DMS53 treated with DMSO at 0.1 percent for 48 hours (cell line): ENCODE results near the gene PDIK1L.

Source experiments
- DNase-seq: peaks from one replicate; lab custom pipeline; 2025; ENCODE audit not compliant: unreplicated experiment; lab: John Stamatoyannopoulos, UW

PDIK1L gene

GRCh38 chr1:26121854-26122773 is 10.5 kb downstream of the PDIK1L start:
- no peak for DNase-seq

GRCh38 chr1:26122988-26123973 is 11.7 kb downstream of the PDIK1L start:
- DNase-seq = no peak

- DNase-seq = no peak
Measured at GRCh38 chr1:26124418-26125331, 13.1 kb downstream of the PDIK1L start.

- no peak for DNase-seq
Measured at GRCh38 chr1:26125382-26125781, 13.8 kb downstream of the PDIK1L start.

GRCh38 chr1:26125946-26126320 is 14.3 kb downstream of the PDIK1L start:
- no peak for DNase-seq

- peak; percentile 65 for DNase-seq
Measured at GRCh38 chr1:26126321-26127084, 14.9 kb downstream of the PDIK1L start.

- no peak for DNase-seq
Measured at GRCh38 chr1:26127235-26128163, 15.9 kb downstream of the PDIK1L start.

- DNase-seq = no peak
Measured at GRCh38 chr1:26129778-26130177, 18.2 kb downstream of the PDIK1L start.

- no peak for DNase-seq
Measured at GRCh38 chr1:26130695-26131094, 19.1 kb downstream of the PDIK1L start.

GRCh38 chr1:26132128-26132833 is 20.7 kb downstream of the PDIK1L start:
- no peak for DNase-seq

GRCh38 chr1:26132834-26133167 is 21.2 kb downstream of the PDIK1L start:
- no peak for DNase-seq

- DNase-seq = no peak
Measured at GRCh38 chr1:26134466-26134865, 22.8 kb downstream of the PDIK1L start.

- peak; percentile 14 for DNase-seq
Measured at GRCh38 chr1:26138974-26139558, 27.4 kb downstream of the PDIK1L start.

- no peak for DNase-seq
Measured at GRCh38 chr1:26142159-26142558, 30.5 kb downstream of the PDIK1L start.

- DNase-seq = peak; percentile 92
Measured at GRCh38 chr1:26145041-26145959, 33.7 kb downstream of the PDIK1L start.

GRCh38 chr1:26145960-26146294 is 34.3 kb downstream of the PDIK1L start:
- DNase-seq = no peak

GRCh38 chr1:26148887-26149286 is 37.3 kb downstream of the PDIK1L start:
- no peak for DNase-seq
